K562 (cell line): ENCODE results near the gene CDC45. TPM values are rescaled to one million over a fixed set of nuclear protein-coding genes. Genes with fewer than 3 reads are reported as not detected.

Experiments used
- ATAC-seq: fragments of 200-7000 bp; cut with Tn5 transposase; 3 replicates; pipeline ENCODE4 v1.9.1; 2020; ENCODE audit warnings: moderate library complexity
- BruUV-seq: library from RNA; stranded (reverse); fragments of 400-500 nt; replicated peaks from 2 replicates; lab custom pipeline; 2021; lab: Mats Ljungman, UMichigan
- CTCF ChIA-PET: fragments of 300-600 bp; formaldehyde crosslinking; extraction: SDS; loops from one replicate; lab custom pipeline; 2021; ENCODE audit warnings: low intra/inter-chr PET ratio; lab: Yijun Ruan, JAX
- POLR2A ChIA-PET: fragments of 300-600, 350-650 bp; sonication (Branson Sonifier 250); formaldehyde crosslinking; extraction: SDS; loops from one replicate; lab custom pipeline; 2021; ENCODE audit warnings: antibody characterized with exemption, inconsistent platforms; lab: Yijun Ruan, JAX
- DNase-seq, 4 experiments: peaks; one replicate each; pipeline versions ENCODE4 v3.0.0 to v3.0.0-alpha.2; 2011 to 2018; ENCODE audit warnings: low spot score in 3 of 4, mixed read lengths in 3 of 4; ENCODE audit errors: extremely low read depth in 1 of 4
- FAIRE-seq: peaks from 2 replicates; lab custom pipeline; 2011; peaks lifted over from hg19 to GRCh38; lab: Jason Lieb, UNC
- H2AFZ ChIP-seq: 2 replicates; pipeline ENCODE4 v1.6.0; 2011; ENCODE audit warnings: low read depth, low read length, control low read depth, inconsistent platforms
- H3K27ac ChIP-seq: fragments of 200-600 bp; 3 replicates; pipeline ENCODE4 v1.8.0; 2011; ENCODE audit warnings: low read depth, mild to moderate bottlenecking, control low read depth, inconsistent platforms, low read length, moderate library complexity, mixed read lengths; ENCODE audit errors: extremely low read depth
- H3K27me3 ChIP-seq, 2 experiments: fragments of 300-600 bp in 1 of 2; 2 replicates in 1 of 2; 3 replicates in 1 of 2; pipeline versions ENCODE4 v1.6.0 to v1.8.0; 2011; ENCODE audit warnings: inconsistent platforms in 2 of 2, low read length in 2 of 2, mild to moderate bottlenecking in 1 of 2, mixed read lengths in 1 of 2, moderate library complexity in 1 of 2; ENCODE audit not compliant: control insufficient read depth in 2 of 2, insufficient read depth in 2 of 2
- H3K36me3 ChIP-seq: fragments of 300-600 bp; 3 replicates; pipeline ENCODE4 v1.8.0; 2011; ENCODE audit warnings: mild to moderate bottlenecking, low read length, inconsistent platforms; ENCODE audit not compliant: control insufficient read depth, insufficient read depth
- H3K4me1 ChIP-seq, 2 experiments: fragments of 200-600 bp in 1 of 2; replicated peaks in 1 of 2; 2 replicates in 1 of 2; 3 replicates in 1 of 2; pipeline versions ENCODE4 v1.5.1 to v1.8.0; 2011; ENCODE audit warnings: inconsistent platforms in 2 of 2, low read length in 2 of 2, mild to moderate bottlenecking in 1 of 2, mixed read lengths in 1 of 2, moderate library complexity in 1 of 2; ENCODE audit not compliant: control insufficient read depth in 2 of 2, insufficient read depth in 2 of 2
- H3K4me2 ChIP-seq: 2 replicates; pipeline ENCODE4 v1.6.1; 2011; ENCODE audit warnings: low read length, control low read depth, inconsistent platforms, mixed read lengths; ENCODE audit not compliant: insufficient read depth
- H3K4me3 ChIP-seq: fragments of 200-600 bp; sonication (generic), shearing (Covaris generic); 2 replicates; pipeline ENCODE4 v1.5.1; 2016; ENCODE audit warnings: control low read depth, inconsistent platforms
- H3K79me2 ChIP-seq: fragments of 200-600 bp; 3 replicates; pipeline ENCODE4 v1.8.0; 2011; ENCODE audit warnings: low read length, inconsistent platforms; ENCODE audit not compliant: control insufficient read depth, insufficient read depth
- H3K9ac ChIP-seq, 2 experiments: 2 replicates each; pipeline versions ENCODE4 v1.6.0 to v1.6.1; 2011; ENCODE audit warnings: low read depth in 2 of 2, low read length in 2 of 2, control low read depth in 1 of 2, inconsistent platforms in 1 of 2, mild to moderate bottlenecking in 1 of 2, mixed read lengths in 1 of 2; ENCODE audit not compliant: insufficient read depth in 1 of 2
- H3K9me1 ChIP-seq: one replicate; pipeline ENCODE4 v1.6.0; 2011; ENCODE audit warnings: inconsistent platforms, mild to moderate bottlenecking, low read length, moderate library complexity; ENCODE audit not compliant: control insufficient read depth, insufficient read depth
- H3K9me3 ChIP-seq: replicated peaks from 2 replicates; pipeline ENCODE4 v1.5.1; 2011; ENCODE audit warnings: low read depth, low read length, inconsistent platforms; ENCODE audit not compliant: control insufficient read depth, insufficient read depth
- H4K20me1 ChIP-seq: replicated peaks from 2 replicates; pipeline ENCODE4 v1.6.1; 2011; ENCODE audit warnings: low read length, inconsistent platforms, mixed read lengths; ENCODE audit not compliant: control insufficient read depth, insufficient read depth
- BHLHE40 ChIP-seq: IDR thresholded peaks from 2 replicates; pipeline ENCODE4 v1.6.1; 2011; ENCODE audit warnings: low read length, improper control_type of control experiment
- BRCA1 ChIP-seq, 2 experiments: fragments of 450-650 bp in 1 of 2; sonication (generic) in 1 of 2; formaldehyde crosslinking in 1 of 2; IDR thresholded peaks; 2 replicates each; pipeline versions ENCODE4 v1.5.0 to v1.6.1; 2017 to 2020; ENCODE audit warnings: mild to moderate bottlenecking in 1 of 2, missing genetic modification reagents in 1 of 2
- CHD2 ChIP-seq: IDR thresholded peaks from 2 replicates; pipeline ENCODE4 v1.6.1; 2011; ENCODE audit warnings: low read depth, low read length
- DPF2 ChIP-seq: fragments of 450-650 bp; IDR thresholded peaks from 2 replicates; pipeline ENCODE4 v1.6.1; 2016
- E2F4 ChIP-seq: sonication (generic); formaldehyde crosslinking; IDR thresholded peaks from 2 replicates; pipeline ENCODE4 v1.8.0; 2022; ENCODE audit warnings: mild to moderate bottlenecking, low read depth, missing genetic modification reagents
- E2F5 ChIP-seq: sonication (generic); formaldehyde crosslinking; IDR thresholded peaks from 2 replicates; pipeline ENCODE4 v1.8.0; 2022; ENCODE audit warnings: mild to moderate bottlenecking, missing genetic modification reagents
- HDAC2 ChIP-seq: fragments of 450-650 bp; IDR thresholded peaks from 2 replicates; pipeline ENCODE4 v1.6.1; 2016; ENCODE audit warnings: mild to moderate bottlenecking
- HMGXB4 ChIP-seq: sonication (generic); formaldehyde crosslinking; IDR thresholded peaks from 2 replicates; pipeline ENCODE4 v1.8.1; 2023; ENCODE audit warnings: mild to moderate bottlenecking, missing genetic modification reagents
- POLR2B ChIP-seq: fragments of 450-650 bp; IDR thresholded peaks from 2 replicates; pipeline ENCODE4 v1.6.1; 2018; ENCODE audit warnings: low read depth; ENCODE audit not compliant: partially characterized antibody
- PTRF ChIP-seq: fragments of 450-650 bp; IDR thresholded peaks from 2 replicates; pipeline ENCODE4 v1.6.1; 2016; ENCODE audit warnings: mild to moderate bottlenecking, missing genetic modification characterization, missing compliant biosample characterization
- SUPT5H ChIP-seq: fragments of 450-650 bp; IDR thresholded peaks from 2 replicates; pipeline ENCODE4 v1.6.1; 2016
- ZBTB1 ChIP-seq: sonication (generic); formaldehyde crosslinking; IDR thresholded peaks from 2 replicates; pipeline ENCODE4 v1.8.1; 2023; ENCODE audit warnings: missing genetic modification reagents, low read depth, mild to moderate bottlenecking, borderline replicate concordance
- ZNF699 ChIP-seq: fragments of 250-450 bp; sonication (Bioruptor Pico); IDR thresholded peaks from 2 replicates; pipeline ENCODE4 v1.8.0; 2021; ENCODE audit warnings: mild to moderate bottlenecking, moderate library complexity; ENCODE audit not compliant: insufficient replicate concordance
- WGBS: fragments of 100-300 bp; shearing (Covaris generic); methylation state at CpG from one replicate; pipeline ENCODE4 v1.1.6; 2016; ENCODE audit warnings: low coverage, mixed read lengths; ENCODE audit not compliant: insufficient coverage; ENCODE audit errors: missing lambda C conversion rate; 5-methylcytosine and 5-hydroxymethylcytosine counted together
- in situ Hi-C: fragments of 300-500 bp; cut with MboI; formaldehyde crosslinking; loops from 4 replicates; pipeline ENCODE4 v1.15.0; 2018; ENCODE audit warnings: inconsistent platforms, mixed read lengths
- intact Hi-C: fragments of 100-400 bp; cut with micrococcal nuclease; formaldehyde crosslinking; loops from 2 replicates; pipeline ENCODE4 v1.14.2; 2022
- polyA plus RNA-seq, 8 experiments: library from polyadenylated mRNA; depleted of rRNA in 4 of 8; stranded (reverse) in 5 of 8; unstranded in 3 of 8; fragments of >200 nt; fragmentation: Nextera tagmentation in 2 of 8; fragmentation: Illumina TruSeq in 1 of 8; extraction: Ambion mirVana in 2 of 8; extraction: Trizol in 1 of 8; gene quantifications; 2 replicates each; pipeline versions ENCODE4 v1.2.1 to v1.2.3, GENCODE V29; 2011 to 2014; ENCODE audit warnings: inconsistent platforms in 1 of 8, missing spikeins in 1 of 8
- total RNA-seq, 7 experiments: library from RNA; depleted of rRNA in 6 of 7; stranded (reverse); fragments of >200 nt in 6 of 7; fragmentation: Illumina TruSeq in 2 of 7; extraction: Trizol in 2 of 7; gene quantifications; 2 replicates each; pipeline versions ENCODE4 v1.2.1 to v1.2.3, GENCODE V29; 2011 to 2021; ENCODE audit warnings: low replicate concordance in 1 of 7
- TF ChIP-seq, protein P1 (sequence below), 3 experiments: fragments of 200-800 bp in 1 of 3; fragments of 250-450 bp in 1 of 3; fragments of 450-650 bp in 1 of 3; sonication (Bioruptor Pico) in 1 of 3; sonication (Bioruptor generic) in 1 of 3; formaldehyde crosslinking in 1 of 3; IDR thresholded peaks; 2 replicates each; pipeline versions ENCODE4 v1.6.1 to v1.8.0; 2016 to 2022; ENCODE audit warnings: mild to moderate bottlenecking in 2 of 3, missing genetic modification characterization in 2 of 3, missing compliant biosample characterization in 1 of 3, moderate library complexity in 1 of 3

CDC45 gene
- total and polyA plus RNA-seq, 9 of the 15 experiments (the other 6 are each of a cell fraction or from before 2014, with no cell fraction given) = 251 to 580 (median 410) TPM

DNA sequence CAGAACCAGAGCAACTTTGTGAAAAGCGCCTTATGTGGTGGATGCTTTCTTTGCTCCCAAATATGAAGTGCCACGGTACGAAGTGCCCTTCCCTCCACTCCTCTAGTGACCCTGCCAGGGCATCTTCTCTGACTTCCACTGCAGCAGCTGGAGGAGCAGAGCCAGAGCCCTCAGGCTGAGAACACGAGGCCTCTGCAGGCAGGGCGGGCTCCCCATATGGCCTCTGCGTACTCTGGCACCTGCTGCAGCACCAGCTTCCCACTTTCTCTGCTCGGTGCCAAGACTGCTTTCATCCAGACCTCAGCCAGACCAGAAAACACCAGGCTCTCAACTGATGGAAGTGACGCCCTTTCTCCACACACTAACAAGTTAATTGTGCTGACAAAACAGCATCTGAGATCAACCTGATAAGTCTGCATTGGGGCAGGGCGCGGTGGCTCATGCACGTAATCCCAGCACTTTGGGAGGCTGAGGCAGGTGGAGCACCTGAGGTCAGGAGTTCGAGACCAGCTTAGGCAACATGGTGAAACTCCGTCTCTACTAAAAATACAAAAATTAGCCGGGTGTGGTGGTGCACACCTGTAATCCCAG is 13.5 kb upstream of the CDC45 start:
- H3K4me1 ChIP-seq = no peaks in the 10 kb centered on the region
- no peaks in the 10 kb centered on the region for H3K9me3 ChIP-seq
- H3K9ac ChIP-seq = peak overlapping the region in 1 of 2 experiments; percentile 29; a peak in 2 of 4 replicates
- H3K27ac ChIP-seq = no peak overlapping the region
- FAIRE-seq (no peak), ATAC-seq (no peak), DNase-seq (no peak)
- in situ Hi-C loops = no loop called here
- no peak overlapping the region for H2AFZ ChIP-seq
- peaks cover 9% of the 10 kb centered on the region for H3K9me1 ChIP-seq
- BruUV-seq = TSS peak; percentile 1
- H3K4me3 ChIP-seq = no peak overlapping the region
- ChIA-PET CTCF (no interaction called here), POLR2A (interaction anchor here (0.6 to 13.6 kb wide), 9 partner anchors 7 to 66 kb away, joined by 3 to 148 read pairs (median 11); partner anchors contain the start of genes C22orf39, CDC45 and UFD1)
- H3K4me2 ChIP-seq = no peak overlapping the region
- 92% methylated on average over 14 of the region's 14 CpGs for WGBS
- H4K20me1 ChIP-seq = peaks cover 12% of the 10 kb centered on the region
- no peaks in the 10 kb centered on the region for H3K27me3 ChIP-seq
- H3K79me2 ChIP-seq = no peaks in the 10 kb centered on the region
- intact Hi-C loops = no loop called here
- H3K36me3 ChIP-seq = peaks cover 100% of the 10 kb centered on the region
- TF ChIP-seq BHLHE40 (no peak), DPF2 (no peak), HMGXB4 (CRISPR knock-in tag) (peak; percentile 41; the same call in 1 of the 2 replicates), ZBTB1 (CRISPR knock-in tag) (0 out of 2 replicates have a peak, but pooled peaks have one; percentile 41), E2F4 (CRISPR knock-in tag) (peak; percentile 62; the same call in 1 of the 2 replicates), SUPT5H (peak; percentile 48), E2F5 (CRISPR knock-in tag) (0 out of 2 replicates have a peak, but pooled peaks have one; percentile 81), BRCA1 (IDR thresholded peaks at IDR 0.05) (no peak), BRCA1 (CRISPR knock-in tag; IDR thresholded peaks at IDR 0.05) (peak; percentile 96), PTRF (tag) (no peak), POLR2B (peak; percentile 34), ZNF699 (CRISPR knock-in tag) (no peak), HDAC2 (no peak), CHD2 (no peak)
- TF ChIP-seq, protein P1, sequence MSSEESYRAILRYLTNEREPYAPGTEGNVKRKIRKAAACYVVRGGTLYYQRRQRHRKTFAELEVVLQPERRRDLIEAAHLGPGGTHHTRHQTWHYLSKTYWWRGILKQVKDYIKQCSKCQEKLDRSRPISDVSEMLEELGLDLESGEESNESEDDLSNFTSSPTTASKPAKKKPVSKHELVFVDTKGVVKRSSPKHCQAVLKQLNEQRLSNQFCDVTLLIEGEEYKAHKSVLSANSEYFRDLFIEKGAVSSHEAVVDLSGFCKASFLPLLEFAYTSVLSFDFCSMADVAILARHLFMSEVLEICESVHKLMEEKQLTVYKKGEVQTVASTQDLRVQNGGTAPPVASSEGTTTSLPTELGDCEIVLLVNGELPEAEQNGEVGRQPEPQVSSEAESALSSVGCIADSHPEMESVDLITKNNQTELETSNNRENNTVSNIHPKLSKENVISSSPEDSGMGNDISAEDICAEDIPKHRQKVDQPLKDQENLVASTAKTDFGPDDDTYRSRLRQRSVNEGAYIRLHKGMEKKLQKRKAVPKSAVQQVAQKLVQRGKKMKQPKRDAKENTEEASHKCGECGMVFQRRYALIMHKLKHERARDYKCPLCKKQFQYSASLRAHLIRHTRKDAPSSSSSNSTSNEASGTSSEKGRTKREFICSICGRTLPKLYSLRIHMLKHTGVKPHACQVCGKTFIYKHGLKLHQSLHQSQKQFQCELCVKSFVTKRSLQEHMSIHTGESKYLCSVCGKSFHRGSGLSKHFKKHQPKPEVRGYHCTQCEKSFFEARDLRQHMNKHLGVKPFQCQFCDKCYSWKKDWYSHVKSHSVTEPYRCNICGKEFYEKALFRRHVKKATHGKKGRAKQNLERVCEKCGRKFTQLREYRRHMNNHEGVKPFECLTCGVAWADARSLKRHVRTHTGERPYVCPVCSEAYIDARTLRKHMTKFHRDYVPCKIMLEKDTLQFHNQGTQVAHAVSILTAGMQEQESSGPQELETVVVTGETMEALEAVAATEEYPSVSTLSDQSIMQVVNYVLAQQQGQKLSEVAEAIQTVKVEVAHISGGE (CRISPR knock-in tag; IDR thresholded peaks at IDR 0.05) = peak in 1 of 3 experiments; percentile 24; a peak in 1 of 6 replicates
